ENCODE data around the gene YARS2.

YARS2 gene

DNA sequence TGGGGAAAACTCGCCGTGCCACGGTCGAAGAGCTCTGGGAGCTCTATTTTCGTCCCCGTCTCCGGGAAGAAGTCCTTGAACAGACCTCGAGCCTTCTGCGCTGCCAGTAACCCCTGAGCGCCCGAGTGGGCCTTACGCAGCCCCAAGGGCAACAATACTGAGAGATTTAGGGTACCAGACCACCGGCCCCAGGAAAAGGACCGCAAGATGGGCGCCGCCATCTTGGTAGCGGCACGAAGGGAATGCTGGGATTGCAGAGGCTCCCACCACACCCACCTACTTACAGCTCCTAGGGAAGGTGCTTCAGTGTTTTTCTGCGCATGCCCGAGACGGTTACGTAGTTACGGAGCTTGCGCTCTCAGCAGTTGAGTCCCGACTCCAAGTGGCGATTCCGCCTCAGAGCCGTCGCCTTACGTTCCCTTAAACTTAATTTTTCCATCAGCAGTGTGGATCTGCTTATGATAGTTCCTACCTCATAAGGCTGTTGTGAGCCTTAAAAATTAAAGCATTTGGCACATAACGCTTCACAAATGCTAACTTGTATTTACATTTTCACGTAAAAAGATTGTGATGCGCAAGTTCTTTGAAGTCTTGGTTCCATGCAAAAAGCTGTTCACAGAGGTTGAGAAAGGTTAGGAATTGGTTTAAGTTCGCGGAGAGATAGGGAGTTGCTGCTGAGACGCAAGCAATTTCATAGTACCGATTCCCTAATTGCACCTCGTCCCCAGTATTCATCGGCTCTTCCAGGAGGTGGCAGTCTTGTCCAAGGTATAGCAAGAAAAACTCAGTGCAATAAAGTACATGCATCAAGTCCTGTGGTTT, at the start of gene YARS2:
YARS2 (minus strand) TSS at position 244 of the 822 bp plus-strand sequence; CDS start at position 221, 23 bp downstream.
- peak within 1 kb of the TSS; percentile 97 for H3K4me3 ChIP-seq (ENCODE audit: low read depth, low read length)
- peak; percentile 98 for DNase-seq
- TF ChIP-seq, protein P1, sequence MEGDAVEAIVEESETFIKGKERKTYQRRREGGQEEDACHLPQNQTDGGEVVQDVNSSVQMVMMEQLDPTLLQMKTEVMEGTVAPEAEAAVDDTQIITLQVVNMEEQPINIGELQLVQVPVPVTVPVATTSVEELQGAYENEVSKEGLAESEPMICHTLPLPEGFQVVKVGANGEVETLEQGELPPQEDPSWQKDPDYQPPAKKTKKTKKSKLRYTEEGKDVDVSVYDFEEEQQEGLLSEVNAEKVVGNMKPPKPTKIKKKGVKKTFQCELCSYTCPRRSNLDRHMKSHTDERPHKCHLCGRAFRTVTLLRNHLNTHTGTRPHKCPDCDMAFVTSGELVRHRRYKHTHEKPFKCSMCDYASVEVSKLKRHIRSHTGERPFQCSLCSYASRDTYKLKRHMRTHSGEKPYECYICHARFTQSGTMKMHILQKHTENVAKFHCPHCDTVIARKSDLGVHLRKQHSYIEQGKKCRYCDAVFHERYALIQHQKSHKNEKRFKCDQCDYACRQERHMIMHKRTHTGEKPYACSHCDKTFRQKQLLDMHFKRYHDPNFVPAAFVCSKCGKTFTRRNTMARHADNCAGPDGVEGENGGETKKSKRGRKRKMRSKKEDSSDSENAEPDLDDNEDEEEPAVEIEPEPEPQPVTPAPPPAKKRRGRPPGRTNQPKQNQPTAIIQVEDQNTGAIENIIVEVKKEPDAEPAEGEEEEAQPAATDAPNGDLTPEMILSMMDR (IDR thresholded peaks at IDR 0.05; ENCODE audit: low read depth, low read length, missing control alignments) = peak; percentile 84
- no peaks in the 10 kb centered on the region for H3K27me3 ChIP-seq (replicated peaks)
- peak within 1 kb of the TSS; percentile 96 for H3K27ac ChIP-seq
- peaks cover 13% of the 10 kb centered on the region for H3K36me3 ChIP-seq (replicated peaks)
- in situ Hi-C loops (cut with HindIII; ENCODE audit: low pct_ligation_motif_present, low sequenced_read_pairs) = no loop called here

- DNase-seq = no peak
- in situ Hi-C loops (cut with HindIII; ENCODE audit: low pct_ligation_motif_present, low sequenced_read_pairs) = no loop called here
- Histone ChIP-seq H3K36me3 (replicated peaks) (no peaks in the 10 kb centered on the region), H3K27me3 (replicated peaks) (no peaks in the 10 kb centered on the region), H3K27ac (no peak overlapping the region), H3K4me3 (ENCODE audit: low read depth, low read length) (no peak overlapping the region)
- TF ChIP-seq, protein P1 (IDR thresholded peaks at IDR 0.05; ENCODE audit: low read depth, low read length, missing control alignments) = no peak
These were observed 48.6 kb upstream of the YARS2 start for GRCh38 chr12:32804301-32804700.

GRCh38 chr12:32801269-32801980, 45.7 kb upstream of the YARS2 start:
- Histone ChIP-seq H3K27me3 (replicated peaks) (no peaks in the 10 kb centered on the region), H3K36me3 (replicated peaks) (no peaks in the 10 kb centered on the region), H3K4me3 (ENCODE audit: low read depth, low read length) (no peak overlapping the region), H3K27ac (no peak overlapping the region)
- no peak for DNase-seq
- in situ Hi-C loops (cut with HindIII; ENCODE audit: low pct_ligation_motif_present, low sequenced_read_pairs) = no loop called here
- TF ChIP-seq, protein P1 (IDR thresholded peaks at IDR 0.05; ENCODE audit: low read depth, low read length, missing control alignments) = no peak

DNA sequence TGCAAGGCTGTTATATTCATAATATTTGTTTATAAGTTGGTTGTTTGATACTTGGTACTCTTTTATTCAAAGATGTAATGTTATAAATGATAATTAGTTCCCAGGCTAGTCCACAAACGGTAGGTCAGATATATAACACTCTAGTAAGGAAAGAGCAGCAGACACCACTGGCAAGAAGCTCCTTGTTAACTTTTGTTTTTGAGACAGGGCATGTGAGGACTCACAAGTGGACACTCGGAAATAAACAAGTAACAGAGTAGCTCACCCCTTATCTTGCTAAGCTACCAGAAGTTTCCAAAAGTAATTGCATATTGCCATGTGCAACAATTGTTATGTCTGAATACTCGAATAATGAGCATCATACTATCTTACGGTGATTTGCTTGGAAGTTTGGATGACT, 38.6 kb upstream of the YARS2 start:
- TF ChIP-seq, protein P1 (IDR thresholded peaks at IDR 0.05; ENCODE audit: low read depth, low read length, missing control alignments) = no peak
- Histone ChIP-seq H3K4me3 (ENCODE audit: low read depth, low read length) (no peak overlapping the region), H3K27ac (no peak overlapping the region), H3K27me3 (replicated peaks) (no peaks in the 10 kb centered on the region), H3K36me3 (replicated peaks) (no peaks in the 10 kb centered on the region)
- no peak for DNase-seq
- in situ Hi-C loops (cut with HindIII; ENCODE audit: low pct_ligation_motif_present, low sequenced_read_pairs) = no loop called here

- H3K27me3 ChIP-seq (replicated peaks) = no peaks in the 10 kb centered on the region
- DNase-seq = no peak
- no peaks in the 10 kb centered on the region for H3K36me3 ChIP-seq (replicated peaks)
- TF ChIP-seq, protein P1 (IDR thresholded peaks at IDR 0.05; ENCODE audit: low read depth, low read length, missing control alignments) = no peak
- H3K4me3 ChIP-seq (ENCODE audit: low read depth, low read length) = no peak overlapping the region
- in situ Hi-C loops (cut with HindIII; ENCODE audit: low pct_ligation_motif_present, low sequenced_read_pairs) = no loop called here
- no peak overlapping the region for H3K27ac ChIP-seq
These were observed 34.2 kb upstream of the YARS2 start for GRCh38 chr12:32789916-32790315.
